ENCODE results near the gene PCNP.

- TF ChIP-seq EZH2 (IDR thresholded peaks at IDR 0.05; ENCODE audit: low read depth, unreplicated experiment) (no peak), POLR2AphosphoS5 (IDR thresholded peaks at IDR 0.05; ENCODE audit: low read depth) (no peak), CTCF (conservative IDR thresholded peaks at IDR 0.05; ENCODE audit: low read depth in 2 of 2) (no peak), REST (IDR thresholded peaks at IDR 0.05; ENCODE audit: unreplicated experiment) (no peak), CREB1 (CRISPR knock-in tag; IDR thresholded peaks at IDR 0.05; ENCODE audit: low read depth) (no peak), NANOG (IDR thresholded peaks at IDR 0.05; ENCODE audit: borderline replicate concordance) (no peak), ETS1 (IDR thresholded peaks at IDR 0.05) (no peak), EZH2phosphoT487 (IDR thresholded peaks at IDR 0.05; ENCODE audit: unreplicated experiment) (no peak), ZNF331 (CRISPR knock-in tag; IDR thresholded peaks at IDR 0.05; ENCODE audit: low read depth) (no peak), ZNF114 (CRISPR knock-in tag; IDR thresholded peaks at IDR 0.05) (no peak), JUNB (IDR thresholded peaks at IDR 0.05; ENCODE audit: unreplicated experiment) (no peak), STAT1 (IDR thresholded peaks at IDR 0.05; ENCODE audit: unreplicated experiment) (no peak), ZNF462 (CRISPR knock-in tag; IDR thresholded peaks at IDR 0.05) (no peak)
Measured at GRCh38 chr3:101530686-101531047, 43.3 kb upstream of the PCNP start.
